GM12878 (cell line): Measurements from ENCODE around the gene DIP2C. TPM values are rescaled to one million over a fixed set of nuclear protein-coding genes. Genes with fewer than 3 reads are reported as not detected.

Source experiments
- ATAC-seq: fragments of 200-7000 bp; cut with Tn5 transposase; 3 replicates; pipeline ENCODE4 v1.9.1; 2020; ENCODE audit warnings: mild to moderate bottlenecking, moderate library complexity
- BruUV-seq: library from RNA; stranded (reverse); fragments of 400-500 nt; replicated peaks from 2 replicates; lab custom pipeline; 2021; lab: Mats Ljungman, UMichigan
- CTCF ChIA-PET: fragments of 300-600 bp; sonication (Branson Sonifier 250); formaldehyde crosslinking; extraction: SDS; loops from one replicate; lab custom pipeline; 2021; ENCODE audit warnings: inconsistent platforms; lab: Yijun Ruan, JAX
- POLR2A ChIA-PET: fragments of 350-600 bp; formaldehyde crosslinking; extraction: SDS; loops from one replicate; lab custom pipeline; 2021; ENCODE audit warnings: inconsistent platforms; lab: Charles Lee
- RAD21 ChIA-PET: fragments of 300-600 bp; sonication (Branson Sonifier 250); formaldehyde crosslinking; loops from one replicate; lab custom pipeline; 2023; ENCODE audit warnings: antibody characterized with exemption; ENCODE audit not compliant: unreplicated experiment; lab: Charles Lee
- SMC1A ChIA-PET: fragments of 300-600 bp; sonication (Branson Sonifier 250); formaldehyde crosslinking; loops from one replicate; lab custom pipeline; 2023; ENCODE audit not compliant: unreplicated experiment, uncharacterized antibody; lab: Charles Lee
- DNase-seq: peaks from one replicate; pipeline ENCODE4 v3.0.0-alpha.2; 2011; ENCODE audit warnings: low read depth, low spot score
- FAIRE-seq: peaks from 3 replicates; lab custom pipeline; 2011; peaks lifted over from hg19 to GRCh38; lab: Jason Lieb, UNC
- H2AFZ ChIP-seq: 2 replicates; pipeline ENCODE4 v1.6.0; 2011; ENCODE audit warnings: low read depth, low read length, control low read depth; ENCODE audit not compliant: control insufficient read depth
- H3K27ac ChIP-seq: 2 replicates; pipeline ENCODE4 v1.5.1; 2011; ENCODE audit warnings: control low read depth; ENCODE audit not compliant: control insufficient read depth, insufficient read depth
- H3K27me3 ChIP-seq, 2 experiments: replicated peaks in 1 of 2; 2 replicates each; pipeline versions ENCODE4 v1.6.0 to v1.6.1; 2011; ENCODE audit warnings: low read length in 1 of 2; ENCODE audit not compliant: control insufficient read depth in 2 of 2, insufficient read depth in 2 of 2
- H3K36me3 ChIP-seq, 2 experiments: 2 replicates each; pipeline ENCODE4 v1.5.1; 2011; ENCODE audit warnings: low read length in 1 of 2; ENCODE audit not compliant: control insufficient read depth in 2 of 2, insufficient read depth in 2 of 2
- H3K4me1 ChIP-seq: 2 replicates; pipeline ENCODE4 v1.6.1; 2011; ENCODE audit warnings: mild to moderate bottlenecking, low read length, moderate library complexity, mixed read lengths; ENCODE audit not compliant: control insufficient read depth, insufficient read depth
- H3K4me2 ChIP-seq: 2 replicates; pipeline ENCODE4 v1.6.0; 2011; ENCODE audit warnings: control low read depth; ENCODE audit not compliant: control insufficient read depth, insufficient read depth
- H3K4me3 ChIP-seq: fragments of 200-600 bp; sonication (generic); 2 replicates; pipeline ENCODE4 v1.5.1; 2016
- H3K79me2 ChIP-seq: 2 replicates; pipeline ENCODE4 v1.6.0; 2011; ENCODE audit warnings: low read length; ENCODE audit not compliant: control insufficient read depth, insufficient read depth
- H3K9ac ChIP-seq: 2 replicates; pipeline ENCODE4 v1.8.0; 2011; ENCODE audit warnings: low read length, control low read depth, mixed read lengths; ENCODE audit not compliant: control insufficient read depth, insufficient read depth
- H3K9me3 ChIP-seq: replicated peaks from 3 replicates; pipeline ENCODE4 v1.5.1; 2011; ENCODE audit warnings: mild to moderate bottlenecking, low read length; ENCODE audit not compliant: control insufficient read depth, insufficient read depth
- H4K20me1 ChIP-seq: 2 replicates; pipeline ENCODE4 v1.6.0; 2011; ENCODE audit not compliant: control insufficient read depth, insufficient read depth
- CREB1 ChIP-seq: IDR thresholded peaks from 2 replicates; pipeline ENCODE4 v1.6.1; 2012; ENCODE audit warnings: low read depth, mild to moderate bottlenecking, inconsistent platforms
- FOXK2 ChIP-seq: fragments of 450-650 bp; IDR thresholded peaks from 2 replicates; pipeline ENCODE4 v1.6.1; 2017; ENCODE audit warnings: mild to moderate bottlenecking, moderate library complexity
- IKZF1 ChIP-seq: fragments of 450-650 bp; conservative IDR thresholded peaks from 2 replicates; pipeline ENCODE4 v1.6.1; 2017; ENCODE audit warnings: antibody characterized with exemption, mild to moderate bottlenecking
- KDM1A ChIP-seq: fragments of 200-600 bp; sonication (generic); IDR thresholded peaks from 2 replicates; pipeline ENCODE4 v1.6.1; 2016; ENCODE audit warnings: borderline replicate concordance
- PAX5 ChIP-seq: IDR thresholded peaks from 2 replicates; pipeline ENCODE4 v1.6.1; 2011; ENCODE audit warnings: low read depth, low read length, borderline replicate concordance
- ZNF24 ChIP-seq: fragments of 450-650 bp; IDR thresholded peaks from 2 replicates; pipeline ENCODE4 v1.6.1; 2017; ENCODE audit warnings: antibody characterized with exemption, mild to moderate bottlenecking
- ZNF592 ChIP-seq: fragments of 450-650 bp; IDR thresholded peaks from 2 replicates; pipeline ENCODE4 v1.6.1; 2017; ENCODE audit warnings: mild to moderate bottlenecking, moderate library complexity
- ZNF622 ChIP-seq: fragments of 450-650 bp; IDR thresholded peaks from 2 replicates; pipeline ENCODE4 v1.6.1; 2017; ENCODE audit warnings: mild to moderate bottlenecking, inconsistent platforms
- WGBS: methylation state at CpG from one replicate; pipeline ENCODE4 v1.1.6; 2016; ENCODE audit warnings: low lambda C conversion rate; ENCODE audit not compliant: insufficient replicate concordance, insufficient coverage; ENCODE audit errors: missing lambda C conversion rate; 5-methylcytosine and 5-hydroxymethylcytosine counted together
- in situ Hi-C: fragments of 300-500 bp; cut with MboI; formaldehyde crosslinking; loops from 9 replicates; pipeline ENCODE4 v1.14.3; 2018; ENCODE audit warnings: mixed read lengths
- intact Hi-C: fragments of 100-400 bp; cut with micrococcal nuclease; formaldehyde crosslinking; loops from one replicate; pipeline ENCODE4 v1.14.2; 2022; ENCODE audit not compliant: unreplicated experiment
- polyA plus RNA-seq, 11 experiments: library from polyadenylated mRNA; depleted of rRNA in 4 of 11; unstranded in 6 of 11; stranded (reverse) in 5 of 11; fragments of >200 nt; fragmentation: Nextera tagmentation in 4 of 11; fragmentation: Illumina TruSeq in 1 of 11; extraction: Ambion mirVana in 4 of 11; extraction: Trizol in 1 of 11; gene quantifications; 1 replicate in 1 of 11; 2 replicates in 10 of 11; pipeline versions ENCODE4 v1.2.1 to v1.2.3, GENCODE V29; 2011 to 2016; ENCODE audit warnings: inconsistent platforms in 2 of 11, missing spikeins in 2 of 11, low read depth in 1 of 11
- total RNA-seq, 4 experiments: library from RNA; depleted of rRNA in 3 of 4; stranded (reverse); fragments of >200 nt in 3 of 4; fragmentation: Illumina TruSeq in 1 of 4; extraction: Trizol in 1 of 4; gene quantifications; 2 replicates each; pipeline versions ENCODE4 v1.2.1 to v1.2.3, GENCODE V29; 2013 to 2021

Gene DIP2C
- total and polyA plus RNA-seq, 10 of the 15 experiments (the other 5 are each of a cell fraction or from before 2014, with no cell fraction given) = 0.01 to 0.10 (median 0.06) TPM

- RAD21 ChIA-PET = no interaction called here
- no peak overlapping the region for H3K27ac ChIP-seq
- SMC1A ChIA-PET = no interaction called here
- no peaks in the 10 kb centered on the region for H3K79me2 ChIP-seq
- FAIRE-seq (no peak), DNase-seq (no peak), ATAC-seq (no peak)
- no peak for TF ChIP-seq FOXK2
- H3K9ac ChIP-seq = no peak overlapping the region
- no peaks in the 10 kb centered on the region; a peak in 1 of 4 replicates for H3K27me3 ChIP-seq
- no peaks in the 10 kb centered on the region for H3K4me1 ChIP-seq
- H2AFZ ChIP-seq = no peak overlapping the region
- no peaks in the 10 kb centered on the region for H4K20me1 ChIP-seq
- POLR2A ChIA-PET = no interaction called here
- no peak overlapping the region for H3K4me3 ChIP-seq
- no peaks in the 10 kb centered on the region for H3K36me3 ChIP-seq
- BruUV-seq = no TSS peak
- intact Hi-C loops (no loop called here), in situ Hi-C loops (no loop called here)
- H3K9me3 ChIP-seq = no peaks in the 10 kb centered on the region
- no peak overlapping the region for H3K4me2 ChIP-seq
- WGBS = 90% methylated on average over 16 of the region's 16 CpGs
- CTCF ChIA-PET = no interaction called here
Measured at GRCh38 chr10:378930-379704, 310.4 kb downstream of the DIP2C start.

- no peak for ATAC-seq
- ChIA-PET CTCF (no interaction called here), SMC1A (no interaction called here), RAD21 (no interaction called here), POLR2A (no interaction called here)
- Histone ChIP-seq H4K20me1 (no peaks in the 10 kb centered on the region), H3K9me3 (no peaks in the 10 kb centered on the region), H3K79me2 (no peaks in the 10 kb centered on the region), H3K4me2 (no peak overlapping the region), H2AFZ (no peak overlapping the region), H3K4me1 (no peaks in the 10 kb centered on the region), H3K9ac (no peak overlapping the region), H3K27me3 (no peaks in the 10 kb centered on the region; a peak in 1 of 4 replicates), H3K36me3 (no peaks in the 10 kb centered on the region), H3K4me3 (no peak overlapping the region), H3K27ac (no peak overlapping the region)
- in situ Hi-C loops (no loop called here), intact Hi-C loops (no loop called here)
- DNase-seq = no peak
- FAIRE-seq = no peak
- BruUV-seq = no TSS peak
- WGBS = 69% methylated on average over 14 of the region's 14 CpGs
- TF ChIP-seq PAX5 = no peak
- TF ChIP-seq ZNF592 = no peak
- no peak for TF ChIP-seq IKZF1
- TF ChIP-seq KDM1A = no peak
- TF ChIP-seq ZNF24 = no peak
- no peak for TF ChIP-seq ZNF622
- TF ChIP-seq CREB1 = no peak
Measured at GRCh38 chr10:378230-378929, 311.1 kb downstream of the DIP2C start.
